ENCODE results near the gene WWTR1. TPM values are rescaled to one million over a fixed set of nuclear protein-coding genes. Genes with fewer than 3 reads are reported as not detected.

The WWTR1 gene
- polyA plus RNA-seq, 1 donor (not counting 4 experiments of a cell fraction or from before 2014, with no cell fraction given), result 77.3 TPM

DNA sequence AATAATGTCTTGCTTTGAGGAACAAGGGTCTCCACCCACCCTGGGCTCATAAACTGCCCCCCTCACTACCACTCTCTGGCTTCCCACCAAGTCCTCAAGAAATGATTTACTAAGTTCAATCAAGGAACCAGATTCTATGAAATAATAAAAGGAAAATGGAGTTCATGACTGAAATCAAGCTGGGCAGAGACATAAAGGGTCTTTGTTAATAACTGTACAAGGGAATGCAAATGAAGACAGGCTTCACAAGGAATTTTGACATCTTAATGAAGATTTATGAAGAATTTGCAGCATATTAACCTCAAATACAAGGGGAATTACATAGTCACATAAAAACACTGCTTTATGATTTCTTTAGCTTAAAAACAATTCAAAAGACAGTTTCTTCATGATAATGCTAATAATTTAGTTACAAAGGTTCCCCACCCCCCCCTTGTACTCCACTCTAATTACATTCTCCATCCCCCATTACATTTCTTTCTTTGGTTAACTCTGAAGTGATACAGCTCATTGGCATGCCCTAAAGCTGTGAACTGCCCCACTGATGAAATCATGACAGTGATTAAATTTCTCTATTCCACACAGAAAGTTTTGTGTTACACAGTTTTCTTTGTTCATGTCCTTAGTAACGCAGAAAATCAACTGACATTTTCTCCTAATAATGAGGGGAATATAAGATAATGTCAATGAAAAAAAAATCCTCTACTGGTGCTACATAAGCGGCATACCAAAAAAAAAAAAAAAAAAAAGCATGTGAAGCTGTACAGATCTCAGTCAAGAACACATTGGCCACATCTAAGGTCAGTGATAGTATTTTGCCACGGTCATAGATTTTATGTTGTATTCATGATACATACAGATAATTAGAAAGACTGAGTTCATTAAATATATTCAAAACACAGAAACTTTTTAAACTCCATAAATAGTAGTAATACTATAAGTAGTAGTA lies 54.4 kb downstream of the WWTR1 start:
- Histone ChIP-seq H3K9ac (ENCODE audit: control insufficient read depth, extremely low read depth, insufficient read depth, low read length) (no peak overlapping the region), H3K4me1 (ENCODE audit: control insufficient read depth, extremely low read depth, insufficient read depth, low read length) (peaks cover 25% of the 10 kb centered on the region), H3K9me3 (ENCODE audit: control insufficient read depth, low read depth, low read length) (no peaks in the 10 kb centered on the region), H3K4me2 (ENCODE audit: control insufficient read depth, extremely low read depth, insufficient read depth, low read depth, low read length) (peak overlapping the region; percentile 8), H3K9me1 (ENCODE audit: control insufficient read depth, extremely low read depth, insufficient read depth, low read length) (peaks cover 2% of the 10 kb centered on the region), H3K4me3 (ENCODE audit: control insufficient read depth in 2 of 3, extremely low read depth in 1 of 3, insufficient read depth in 2 of 3, low read depth in 1 of 3, low read length in 3 of 3) (no peak overlapping the region), H3K27me3 (ENCODE audit: control insufficient read depth, extremely low read depth, insufficient read depth, low read length) (no peaks in the 10 kb centered on the region), H4K20me1 (ENCODE audit: control insufficient read depth, extremely low read depth, insufficient read depth, low read length) (no peaks in the 10 kb centered on the region), H2AFZ (ENCODE audit: control insufficient read depth, low read length) (no peak overlapping the region), H3K79me2 (ENCODE audit: control insufficient read depth, insufficient read depth, low read length) (peaks cover 70% of the 10 kb centered on the region), H3K36me3 (ENCODE audit: control insufficient read depth in 2 of 2, extremely low read depth in 1 of 2, insufficient read depth in 2 of 2, low read length in 2 of 2) (peaks cover 0 to 9% of the 10 kb centered on the region in 2 experiments), H3K27ac (ENCODE audit: control insufficient read depth, insufficient read depth, low read length) (peak overlapping the region; percentile 25)
- DNase-seq (ENCODE audit: low read depth, low spot score), result no peak
- no peak for FAIRE-seq
- TF ChIP-seq EZH2 (IDR thresholded peaks at IDR 0.05; ENCODE audit: low read length), result no peak
- no peak for TF ChIP-seq CTCF (optimal IDR thresholded peaks at IDR 0.05 in 1 of 3, IDR thresholded peaks at IDR 0.05 in 1 of 3, conservative IDR thresholded peaks at IDR 0.05 in 1 of 3; ENCODE audit: extremely low read depth in 1 of 3, insufficient read depth in 2 of 3, low read length in 3 of 3)
- dilution Hi-C loops (cut with MboI; ENCODE audit: extremely low pct_ligation_motif_present, low sequenced_read_pairs), result no loop called here

DNA sequence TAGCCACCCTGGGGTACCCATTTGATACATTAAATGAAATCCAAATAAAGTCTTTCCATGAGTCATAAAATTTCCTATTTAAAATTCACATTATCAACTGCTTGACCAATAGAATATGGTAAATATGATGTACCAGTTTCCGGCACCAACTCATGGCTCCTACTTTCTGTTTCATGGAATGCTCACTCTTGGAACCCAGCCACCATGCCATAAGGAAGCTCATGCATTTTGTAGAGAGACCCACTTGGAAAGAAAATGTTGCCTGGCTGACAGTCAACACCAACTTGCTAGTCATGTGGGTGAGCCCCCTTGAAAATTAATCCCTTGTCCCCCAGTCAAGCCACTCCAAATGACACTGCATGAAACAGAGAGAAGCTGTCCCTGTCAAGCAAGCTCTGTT lies 57.2 kb downstream of the WWTR1 start:
- no peak overlapping the region for H3K4me2 ChIP-seq (ENCODE audit: control insufficient read depth, extremely low read depth, insufficient read depth, low read depth, low read length)
- H3K9me1 ChIP-seq (ENCODE audit: control insufficient read depth, extremely low read depth, insufficient read depth, low read length), result peaks cover 2% of the 10 kb centered on the region
- peaks cover 0 to 9% of the 10 kb centered on the region in 2 experiments for H3K36me3 ChIP-seq (ENCODE audit: control insufficient read depth in 2 of 2, extremely low read depth in 1 of 2, insufficient read depth in 2 of 2, low read length in 2 of 2)
- H3K27ac ChIP-seq (ENCODE audit: control insufficient read depth, insufficient read depth, low read length), result no peak overlapping the region
- no peaks in the 10 kb centered on the region for H4K20me1 ChIP-seq (ENCODE audit: control insufficient read depth, extremely low read depth, insufficient read depth, low read length)
- H3K4me3 ChIP-seq (ENCODE audit: control insufficient read depth in 2 of 3, extremely low read depth in 1 of 3, insufficient read depth in 2 of 3, low read depth in 1 of 3, low read length in 3 of 3), result no peak overlapping the region
- H3K9me3 ChIP-seq (ENCODE audit: control insufficient read depth, low read depth, low read length), result no peaks in the 10 kb centered on the region
- dilution Hi-C loops (cut with MboI; ENCODE audit: extremely low pct_ligation_motif_present, low sequenced_read_pairs), result no loop called here
- no peak for FAIRE-seq
- H3K79me2 ChIP-seq (ENCODE audit: control insufficient read depth, insufficient read depth, low read length), result peaks cover 72% of the 10 kb centered on the region
- H3K4me1 ChIP-seq (ENCODE audit: control insufficient read depth, extremely low read depth, insufficient read depth, low read length), result peaks cover 22% of the 10 kb centered on the region
- TF ChIP-seq CTCF (optimal IDR thresholded peaks at IDR 0.05 in 1 of 3, IDR thresholded peaks at IDR 0.05 in 1 of 3, conservative IDR thresholded peaks at IDR 0.05 in 1 of 3; ENCODE audit: extremely low read depth in 1 of 3, insufficient read depth in 2 of 3, low read length in 3 of 3) (no peak), EZH2 (IDR thresholded peaks at IDR 0.05; ENCODE audit: low read length) (no peak)
- H2AFZ ChIP-seq (ENCODE audit: control insufficient read depth, low read length), result no peak overlapping the region
- H3K9ac ChIP-seq (ENCODE audit: control insufficient read depth, extremely low read depth, insufficient read depth, low read length), result no peak overlapping the region
- no peaks in the 10 kb centered on the region for H3K27me3 ChIP-seq (ENCODE audit: control insufficient read depth, extremely low read depth, insufficient read depth, low read length)
- no peak for DNase-seq (ENCODE audit: low read depth, low spot score)
